OCI-LY7 (cell line): ENCODE results near the gene CACTIN.

Experiments used
- EZH2phosphoT487 ChIP-seq: fragments of 200-600 bp; sonication (generic); IDR thresholded peaks from 2 replicates; pipeline ENCODE4 v1.6.1; 2018; ENCODE audit warnings: low read depth, borderline replicate concordance, mild to moderate bottlenecking, mixed run types, antibody characterized with exemption, low read length, moderate library complexity, mixed read lengths
- TF ChIP-seq, protein P1 (sequence below): fragments of 200-600 bp; sonication (generic); conservative IDR thresholded peaks from 2 replicates; pipeline ENCODE4 v1.5.1; 2014; ENCODE audit warnings: mild to moderate bottlenecking, antibody characterized with exemption, low read length, moderate library complexity, mixed read lengths

GRCh38 chr19:3572855-3573161 lies 53.8 kb downstream of the CACTIN start, which contains the start of gene HMG20B:
- TF ChIP-seq, protein P1, sequence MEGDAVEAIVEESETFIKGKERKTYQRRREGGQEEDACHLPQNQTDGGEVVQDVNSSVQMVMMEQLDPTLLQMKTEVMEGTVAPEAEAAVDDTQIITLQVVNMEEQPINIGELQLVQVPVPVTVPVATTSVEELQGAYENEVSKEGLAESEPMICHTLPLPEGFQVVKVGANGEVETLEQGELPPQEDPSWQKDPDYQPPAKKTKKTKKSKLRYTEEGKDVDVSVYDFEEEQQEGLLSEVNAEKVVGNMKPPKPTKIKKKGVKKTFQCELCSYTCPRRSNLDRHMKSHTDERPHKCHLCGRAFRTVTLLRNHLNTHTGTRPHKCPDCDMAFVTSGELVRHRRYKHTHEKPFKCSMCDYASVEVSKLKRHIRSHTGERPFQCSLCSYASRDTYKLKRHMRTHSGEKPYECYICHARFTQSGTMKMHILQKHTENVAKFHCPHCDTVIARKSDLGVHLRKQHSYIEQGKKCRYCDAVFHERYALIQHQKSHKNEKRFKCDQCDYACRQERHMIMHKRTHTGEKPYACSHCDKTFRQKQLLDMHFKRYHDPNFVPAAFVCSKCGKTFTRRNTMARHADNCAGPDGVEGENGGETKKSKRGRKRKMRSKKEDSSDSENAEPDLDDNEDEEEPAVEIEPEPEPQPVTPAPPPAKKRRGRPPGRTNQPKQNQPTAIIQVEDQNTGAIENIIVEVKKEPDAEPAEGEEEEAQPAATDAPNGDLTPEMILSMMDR: no peak
- no peak for TF ChIP-seq EZH2phosphoT487
